Measurements from ENCODE around the gene CLASP1.

DNA sequence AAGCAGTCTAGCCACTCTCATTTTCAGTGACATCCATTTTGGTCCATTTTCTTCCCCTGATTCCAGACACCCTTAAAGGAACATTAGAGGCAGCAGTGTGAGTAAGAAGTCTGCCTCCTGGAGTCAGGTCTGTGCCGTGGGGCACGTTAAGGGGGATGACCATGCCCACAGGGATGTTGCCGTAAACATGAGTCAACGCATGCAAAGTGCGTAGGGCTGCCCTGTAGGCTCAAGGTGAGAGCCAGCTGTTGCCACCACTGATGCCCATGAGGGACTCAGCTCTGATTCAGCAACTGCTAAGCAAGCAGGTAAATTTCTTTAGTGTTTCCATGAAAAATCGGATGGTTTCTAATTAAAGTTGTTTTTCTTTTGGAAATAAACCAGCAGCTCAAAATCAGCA is 302.9 kb downstream of the CLASP1 start:
- TF ChIP-seq, protein P1, sequence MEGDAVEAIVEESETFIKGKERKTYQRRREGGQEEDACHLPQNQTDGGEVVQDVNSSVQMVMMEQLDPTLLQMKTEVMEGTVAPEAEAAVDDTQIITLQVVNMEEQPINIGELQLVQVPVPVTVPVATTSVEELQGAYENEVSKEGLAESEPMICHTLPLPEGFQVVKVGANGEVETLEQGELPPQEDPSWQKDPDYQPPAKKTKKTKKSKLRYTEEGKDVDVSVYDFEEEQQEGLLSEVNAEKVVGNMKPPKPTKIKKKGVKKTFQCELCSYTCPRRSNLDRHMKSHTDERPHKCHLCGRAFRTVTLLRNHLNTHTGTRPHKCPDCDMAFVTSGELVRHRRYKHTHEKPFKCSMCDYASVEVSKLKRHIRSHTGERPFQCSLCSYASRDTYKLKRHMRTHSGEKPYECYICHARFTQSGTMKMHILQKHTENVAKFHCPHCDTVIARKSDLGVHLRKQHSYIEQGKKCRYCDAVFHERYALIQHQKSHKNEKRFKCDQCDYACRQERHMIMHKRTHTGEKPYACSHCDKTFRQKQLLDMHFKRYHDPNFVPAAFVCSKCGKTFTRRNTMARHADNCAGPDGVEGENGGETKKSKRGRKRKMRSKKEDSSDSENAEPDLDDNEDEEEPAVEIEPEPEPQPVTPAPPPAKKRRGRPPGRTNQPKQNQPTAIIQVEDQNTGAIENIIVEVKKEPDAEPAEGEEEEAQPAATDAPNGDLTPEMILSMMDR (IDR thresholded peaks at IDR 0.05) = no peak
- TF ChIP-seq POLR2A (IDR thresholded peaks at IDR 0.05) = no peak
